ENCODE measurements around the gene PCNX2.

- TF ChIP-seq POLR2AphosphoS5 (IDR thresholded peaks at IDR 0.05; ENCODE audit: low read depth, low read length) (no peak), ATF3 (IDR thresholded peaks at IDR 0.05; ENCODE audit: insufficient read depth, low read depth, low read length) (no peak), YY1 (IDR thresholded peaks at IDR 0.05; ENCODE audit: low read depth, low read length) (no peak), EZH2 (IDR thresholded peaks at IDR 0.05; ENCODE audit: low read depth, low read length, severe bottlenecking) (no peak), MAFK (IDR thresholded peaks at IDR 0.05; ENCODE audit: low read depth, low read length) (no peak), EP300 (IDR thresholded peaks at IDR 0.05; ENCODE audit: borderline replicate concordance in 1 of 2, low read depth in 2 of 2, low read length in 2 of 2) (no peak), CTCF (IDR thresholded peaks at IDR 0.05; ENCODE audit: control extremely low read depth in 1 of 3, insufficient read depth in 1 of 3, low read depth in 1 of 3, low read length in 3 of 3) (no peak), RAD21 (IDR thresholded peaks at IDR 0.05 in 1 of 2, conservative IDR thresholded peaks at IDR 0.05 in 1 of 2; ENCODE audit: low read depth in 2 of 2, low read length in 2 of 2) (no peak), USF2 (IDR thresholded peaks at IDR 0.05; ENCODE audit: low read length) (no peak), TAF1 (IDR thresholded peaks at IDR 0.05; ENCODE audit: low read depth, low read length) (no peak), CHD2 (IDR thresholded peaks at IDR 0.05; ENCODE audit: low read length) (no peak), CREB1 (IDR thresholded peaks at IDR 0.05) (no peak), RBBP5 (IDR thresholded peaks at IDR 0.05; ENCODE audit: borderline replicate concordance, low read depth, low read length) (no peak), JUN (IDR thresholded peaks at IDR 0.05; ENCODE audit: low read depth, low read length) (no peak)
Measured at GRCh38 chr1:233010146-233010545, 285.4 kb downstream of the PCNX2 start.
